Measurements from ENCODE around the gene LRRC4C. TPM values are rescaled to one million over a fixed set of nuclear protein-coding genes. Genes with fewer than 3 reads are reported as not detected.

LRRC4C gene
- total RNA-seq, 2 experiments from 2014 or later, result not detected

DNA sequence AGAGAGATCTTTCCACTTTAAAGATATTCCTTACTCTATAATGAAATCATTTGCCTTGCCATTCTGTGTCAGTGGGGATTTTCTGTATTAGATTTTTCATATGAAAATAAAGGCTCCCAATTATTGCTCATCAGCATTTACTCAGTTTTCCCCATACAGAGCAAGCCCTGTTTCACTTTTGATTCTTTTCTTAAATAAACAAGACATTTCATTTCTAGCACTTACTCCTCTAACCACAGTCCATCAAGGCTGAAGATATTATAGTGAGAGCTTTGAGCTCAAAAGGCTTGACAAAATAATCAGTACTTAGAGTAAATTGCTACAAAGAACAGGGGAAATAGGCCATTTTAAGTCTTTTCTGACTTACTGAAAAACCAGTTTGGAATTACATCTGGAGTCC is 385.1 kb downstream of the LRRC4C start:
- no peaks in the 10 kb centered on the region for H3K4me1 Mint-ChIP-seq
- DNase-seq, result no peak
- H3K27ac Mint-ChIP-seq, result no peak overlapping the region
- ATAC-seq, result no peak
- no peaks in the 10 kb centered on the region for H3K27me3 Mint-ChIP-seq
- no peaks in the 10 kb centered on the region for H3K36me3 Mint-ChIP-seq
- peaks cover 18% of the 10 kb centered on the region for H3K9me3 Mint-ChIP-seq (ENCODE audit: low read depth)
- H3K4me3 Mint-ChIP-seq, result no peak overlapping the region
- CTCF ChIA-PET, result no interaction called here

DNA sequence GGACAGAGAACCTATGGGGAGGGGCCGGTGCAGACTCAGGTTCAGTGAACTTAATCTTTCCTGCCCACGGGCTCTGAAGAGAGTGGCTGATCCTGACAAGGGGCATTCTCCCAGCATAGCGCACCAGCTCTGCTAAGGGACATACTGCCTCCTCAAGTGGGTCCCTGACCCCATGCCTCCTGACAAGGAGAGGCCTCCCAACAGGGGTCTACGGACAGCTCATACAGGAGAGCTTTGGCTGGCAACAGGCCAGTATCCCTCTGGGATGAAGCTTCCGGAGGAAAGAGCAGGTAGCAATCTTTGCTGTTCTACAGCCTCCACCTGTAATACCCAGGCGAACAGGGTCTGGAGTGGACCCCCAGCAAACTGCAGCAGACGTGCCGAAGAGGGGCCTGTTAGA is 394.0 kb downstream of the LRRC4C start:
- CTCF ChIA-PET, result no interaction called here
- no peaks in the 10 kb centered on the region for H3K36me3 Mint-ChIP-seq
- no peak overlapping the region for H3K4me3 Mint-ChIP-seq
- H3K4me1 Mint-ChIP-seq, result no peaks in the 10 kb centered on the region
- H3K27me3 Mint-ChIP-seq, result no peaks in the 10 kb centered on the region
- no peak for ATAC-seq
- H3K9me3 Mint-ChIP-seq (ENCODE audit: low read depth), result peaks cover 30% of the 10 kb centered on the region
- no peak overlapping the region for H3K27ac Mint-ChIP-seq
- no peak for DNase-seq

DNA sequence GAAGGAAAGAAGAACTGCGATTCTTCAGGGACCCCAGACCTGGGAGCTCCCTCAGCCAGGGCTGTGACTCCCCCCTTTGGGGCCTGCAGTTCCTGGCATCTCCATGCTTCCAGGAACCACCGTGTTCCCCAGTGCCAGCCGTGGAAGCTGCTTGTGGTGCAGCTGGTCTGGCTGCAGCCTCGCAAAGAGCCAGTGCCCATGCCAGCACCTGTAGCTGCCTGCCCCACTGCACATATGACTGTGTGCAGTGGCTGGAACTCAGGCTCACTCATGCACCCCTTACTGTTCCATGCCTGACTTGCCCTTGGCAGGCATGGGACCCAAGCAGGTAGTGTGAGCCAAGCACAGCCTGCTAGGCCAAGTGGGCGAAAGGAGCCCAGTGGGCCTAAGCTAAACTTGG is 401.3 kb downstream of the LRRC4C start:
- CTCF ChIA-PET, result no interaction called here
- peaks cover 14% of the 10 kb centered on the region for H3K9me3 Mint-ChIP-seq (ENCODE audit: low read depth)
- ATAC-seq (no peak), DNase-seq (no peak)
- H3K4me3 Mint-ChIP-seq, result no peak overlapping the region
- H3K27ac Mint-ChIP-seq, result no peak overlapping the region
- no peaks in the 10 kb centered on the region for H3K27me3 Mint-ChIP-seq
- no peaks in the 10 kb centered on the region for H3K4me1 Mint-ChIP-seq
- H3K36me3 Mint-ChIP-seq, result no peaks in the 10 kb centered on the region

GRCh38 chr11:41056892-41057569 is 402.4 kb downstream of the LRRC4C start:
- Mint-ChIP-seq H3K9me3 (ENCODE audit: low read depth) (peaks cover 11% of the 10 kb centered on the region), H3K36me3 (no peaks in the 10 kb centered on the region), H3K4me1 (no peaks in the 10 kb centered on the region), H3K4me3 (no peak overlapping the region), H3K27me3 (no peaks in the 10 kb centered on the region), H3K27ac (no peak overlapping the region)
- ATAC-seq (no peak), DNase-seq (no peak)
- CTCF ChIA-PET, result no interaction called here

- Mint-ChIP-seq H3K4me3 (no peak overlapping the region), H3K4me1 (no peaks in the 10 kb centered on the region), H3K27me3 (no peaks in the 10 kb centered on the region), H3K9me3 (ENCODE audit: low read depth) (peaks cover 6% of the 10 kb centered on the region), H3K27ac (no peak overlapping the region), H3K36me3 (no peaks in the 10 kb centered on the region)
- CTCF ChIA-PET, result no interaction called here
- ATAC-seq (no peak), DNase-seq (no peak)
Measured at GRCh38 chr11:41053894-41054293, 405.6 kb downstream of the LRRC4C start.

DNA sequence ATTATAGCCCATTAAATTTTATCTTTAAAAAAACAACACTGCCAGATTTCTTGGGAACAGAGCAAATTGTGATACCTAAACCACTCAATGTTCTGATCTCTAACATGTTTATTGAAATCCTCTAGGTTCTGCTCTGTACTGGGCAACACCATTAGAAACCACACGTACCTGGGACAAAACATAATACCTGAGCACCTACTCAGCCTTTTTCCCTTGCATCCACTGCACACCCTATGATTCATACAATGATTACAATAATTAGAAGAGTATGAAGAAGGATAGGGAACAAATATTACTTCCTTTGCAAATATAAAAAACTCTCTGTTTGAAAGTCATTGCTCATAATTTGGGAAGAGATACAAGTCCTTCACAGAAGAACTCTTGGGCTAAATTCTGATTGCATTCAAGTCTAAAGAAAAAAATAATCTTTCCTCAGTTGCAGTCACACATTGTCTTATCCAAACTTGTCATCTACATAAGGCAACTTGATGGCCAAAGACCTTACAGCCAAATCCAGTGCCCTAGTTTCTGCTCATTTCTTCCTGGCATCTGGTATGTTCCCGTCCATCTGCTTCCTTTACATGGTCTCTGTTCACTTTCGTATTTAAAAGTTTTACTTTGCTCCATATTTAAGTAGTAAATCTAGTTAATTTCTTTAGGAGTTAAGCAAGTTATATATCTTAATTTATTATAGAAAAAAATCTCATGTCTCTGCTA is 407.4 kb downstream of the LRRC4C start:
- ATAC-seq (no peak), DNase-seq (no peak)
- Mint-ChIP-seq H3K27me3 (no peaks in the 10 kb centered on the region), H3K4me3 (no peak overlapping the region), H3K9me3 (ENCODE audit: low read depth) (peaks cover 6% of the 10 kb centered on the region), H3K36me3 (no peaks in the 10 kb centered on the region), H3K27ac (no peak overlapping the region), H3K4me1 (no peaks in the 10 kb centered on the region)
- CTCF ChIA-PET, result no interaction called here

DNA sequence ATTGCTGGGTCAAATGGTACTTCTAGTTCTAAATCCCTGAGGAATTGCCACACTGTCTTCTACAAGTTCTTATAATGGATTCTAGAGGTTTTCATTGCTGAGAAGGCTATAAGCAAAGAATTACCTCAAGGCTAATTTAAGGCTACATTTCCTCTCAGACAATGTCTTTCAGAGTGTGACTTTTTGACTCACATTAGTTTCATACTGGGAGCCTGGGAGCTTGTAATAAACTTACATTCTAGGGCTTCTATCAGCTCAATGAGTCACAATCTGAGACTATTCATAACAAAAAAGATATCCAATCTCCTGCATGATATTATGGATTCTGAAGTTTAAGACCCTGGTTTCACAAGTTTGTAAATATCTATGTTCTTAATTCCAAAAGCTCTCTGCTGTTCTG is 408.7 kb downstream of the LRRC4C start:
- H3K4me3 Mint-ChIP-seq, result no peak overlapping the region
- no peak overlapping the region for H3K27ac Mint-ChIP-seq
- H3K36me3 Mint-ChIP-seq, result no peaks in the 10 kb centered on the region
- no peaks in the 10 kb centered on the region for H3K27me3 Mint-ChIP-seq
- H3K9me3 Mint-ChIP-seq (ENCODE audit: low read depth), result peaks cover 11% of the 10 kb centered on the region
- ATAC-seq (no peak), DNase-seq (no peak)
- CTCF ChIA-PET, result no interaction called here
- no peaks in the 10 kb centered on the region for H3K4me1 Mint-ChIP-seq

DNA sequence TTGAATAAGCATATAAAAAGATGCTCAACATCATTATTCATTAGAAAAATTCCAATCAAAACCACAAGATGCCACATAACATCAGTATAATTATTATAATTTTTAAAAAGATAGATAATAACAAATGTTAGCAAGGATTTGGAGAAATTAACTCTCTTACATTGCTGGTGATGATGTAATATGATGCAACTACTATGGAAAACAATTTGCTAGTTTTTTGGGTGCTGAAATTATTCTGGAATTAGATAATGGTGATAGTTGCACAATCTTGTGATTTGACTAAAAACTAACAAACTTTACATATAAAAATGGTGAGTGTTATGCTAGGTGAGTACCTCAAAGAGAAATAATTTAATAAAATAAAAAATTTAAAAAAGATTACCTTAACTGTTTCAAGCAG is 412.2 kb downstream of the LRRC4C start:
- H3K27me3 Mint-ChIP-seq, result no peaks in the 10 kb centered on the region
- H3K36me3 Mint-ChIP-seq, result no peaks in the 10 kb centered on the region
- ATAC-seq (no peak), DNase-seq (no peak)
- no peak overlapping the region for H3K27ac Mint-ChIP-seq
- H3K4me3 Mint-ChIP-seq, result no peak overlapping the region
- peaks cover 14% of the 10 kb centered on the region for H3K9me3 Mint-ChIP-seq (ENCODE audit: low read depth)
- CTCF ChIA-PET, result no interaction called here
- no peaks in the 10 kb centered on the region for H3K4me1 Mint-ChIP-seq

- no peak overlapping the region for H3K4me3 Mint-ChIP-seq
- no peaks in the 10 kb centered on the region for H3K36me3 Mint-ChIP-seq
- no peak for DNase-seq
- no peaks in the 10 kb centered on the region for H3K27me3 Mint-ChIP-seq
- ATAC-seq, result no peak
- H3K9me3 Mint-ChIP-seq (ENCODE audit: low read depth), result peaks cover 17% of the 10 kb centered on the region
- CTCF ChIA-PET, result no interaction called here
- H3K27ac Mint-ChIP-seq, result no peak overlapping the region
- no peaks in the 10 kb centered on the region for H3K4me1 Mint-ChIP-seq
Measured at GRCh38 chr11:41045266-41045665, 414.2 kb downstream of the LRRC4C start.

DNA sequence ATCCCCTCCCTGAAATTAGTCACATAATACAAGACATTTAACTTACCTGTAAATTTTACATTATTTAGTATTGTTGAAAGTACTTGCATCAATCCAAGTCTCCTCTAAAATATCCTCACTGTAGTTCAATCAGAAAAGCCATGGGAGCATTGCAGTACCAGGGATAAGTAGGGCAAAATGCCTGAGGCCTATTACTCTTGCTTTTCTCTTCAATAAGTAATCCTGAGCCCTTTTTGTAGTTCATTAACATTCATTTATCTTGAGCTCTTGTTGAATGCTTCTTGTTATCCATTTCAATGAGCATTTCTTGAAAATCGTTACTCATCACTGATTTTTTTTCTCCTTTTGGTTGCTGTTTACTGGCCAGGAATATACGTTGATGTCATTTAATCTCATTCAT is 414.7 kb downstream of the LRRC4C start:
- no peak overlapping the region for H3K27ac Mint-ChIP-seq

GRCh38 chr11:41042688-41043087 is 416.8 kb downstream of the LRRC4C start:
- Mint-ChIP-seq H3K4me1 (no peaks in the 10 kb centered on the region), H3K27ac (no peak overlapping the region), H3K4me3 (no peak overlapping the region), H3K27me3 (no peaks in the 10 kb centered on the region), H3K36me3 (no peaks in the 10 kb centered on the region), H3K9me3 (ENCODE audit: low read depth) (peaks cover 18% of the 10 kb centered on the region)
- CTCF ChIA-PET, result no interaction called here
- ATAC-seq (no peak), DNase-seq (no peak)

More for the DNA sequence above, 414.7 kb downstream of the LRRC4C start:
- no peaks in the 10 kb centered on the region for H3K36me3 Mint-ChIP-seq
- H3K4me1 Mint-ChIP-seq, result no peaks in the 10 kb centered on the region
- peaks cover 19% of the 10 kb centered on the region for H3K9me3 Mint-ChIP-seq (ENCODE audit: low read depth)
- DNase-seq (no peak), ATAC-seq (no peak)
- no peaks in the 10 kb centered on the region for H3K27me3 Mint-ChIP-seq
- no peak overlapping the region for H3K4me3 Mint-ChIP-seq
- CTCF ChIA-PET, result no interaction called here

GRCh38 chr11:41040474-41040873 is 419.0 kb downstream of the LRRC4C start:
- CTCF ChIA-PET, result no interaction called here
- no peaks in the 10 kb centered on the region for H3K36me3 Mint-ChIP-seq
- ATAC-seq, result no peak
- no peak overlapping the region for H3K4me3 Mint-ChIP-seq
- no peak for DNase-seq
- no peak overlapping the region for H3K27ac Mint-ChIP-seq
- no peaks in the 10 kb centered on the region for H3K27me3 Mint-ChIP-seq
- peaks cover 14% of the 10 kb centered on the region for H3K9me3 Mint-ChIP-seq (ENCODE audit: low read depth)
- no peaks in the 10 kb centered on the region for H3K4me1 Mint-ChIP-seq

GRCh38 chr11:41039592-41039991 is 419.9 kb downstream of the LRRC4C start:
- H3K27me3 Mint-ChIP-seq, result no peaks in the 10 kb centered on the region
- peaks cover 18% of the 10 kb centered on the region for H3K9me3 Mint-ChIP-seq (ENCODE audit: low read depth)
- CTCF ChIA-PET, result no interaction called here
- no peak for ATAC-seq
- no peaks in the 10 kb centered on the region for H3K4me1 Mint-ChIP-seq
- H3K27ac Mint-ChIP-seq, result no peak overlapping the region
- no peak for DNase-seq
- H3K4me3 Mint-ChIP-seq, result no peak overlapping the region
- no peaks in the 10 kb centered on the region for H3K36me3 Mint-ChIP-seq

GRCh38 chr11:41031551-41032060 is 427.8 kb downstream of the LRRC4C start:
- Mint-ChIP-seq H3K9me3 (ENCODE audit: low read depth) (peaks cover 8% of the 10 kb centered on the region), H3K27me3 (no peaks in the 10 kb centered on the region), H3K36me3 (no peaks in the 10 kb centered on the region), H3K4me3 (no peak overlapping the region), H3K4me1 (no peaks in the 10 kb centered on the region), H3K27ac (no peak overlapping the region)
- CTCF ChIA-PET, result no interaction called here
- DNase-seq, result no peak
- no peak for ATAC-seq
